A673 (cell line): ENCODE measurements around the gene COPS4. TPM values are rescaled to one million over a fixed set of nuclear protein-coding genes. Genes with fewer than 3 reads are reported as not detected.
"Not testable (repeated sequence)": the region's sequence is repeated elsewhere in the genome, so short reads cannot be mapped to it uniquely, and the experiment has no call there.

Experiments
- BruUV-seq: library from RNA; stranded (reverse); fragments of 400-500 nt; replicated peaks from 2 replicates; lab custom pipeline; 2021; lab: Mats Ljungman, UMichigan
- CTCF ChIA-PET: fragments of 300-600 bp; sonication (Branson Sonifier 250); formaldehyde crosslinking; loops from one replicate; lab custom pipeline; 2022; ENCODE audit warnings: antibody characterized with exemption; lab: Charles Lee
- POLR2A ChIA-PET: fragments of 300-600 bp; sonication (Branson Sonifier 250); formaldehyde crosslinking; loops from one replicate; lab custom pipeline; 2022; ENCODE audit warnings: antibody characterized with exemption; ENCODE audit not compliant: low non-redundant PET; lab: Charles Lee
- DNase-seq: peaks from one replicate; pipeline ENCODE4 v3.0.0-alpha.2; 2015; ENCODE audit warnings: low spot score
- H3K27ac ChIP-seq: fragments of 200-600 bp; sonication (generic); 2 replicates; pipeline ENCODE4 v1.5.1; 2016; ENCODE audit warnings: mixed run types, low read depth, mild to moderate bottlenecking, mixed read lengths, antibody characterized with exemption, low read length; ENCODE audit not compliant: poor library complexity, severe bottlenecking
- H3K27me3 ChIP-seq: fragments of 200-600 bp; sonication (generic); replicated peaks from 2 replicates; pipeline ENCODE4 v1.6.1; 2017; ENCODE audit warnings: mixed run types, low read depth, mild to moderate bottlenecking, mixed read lengths, antibody characterized with exemption, low read length; ENCODE audit not compliant: insufficient read depth, poor library complexity
- H3K36me3 ChIP-seq: fragments of 200-600 bp; sonication (generic); 2 replicates; pipeline ENCODE4 v1.6.1; 2016; ENCODE audit warnings: mixed run types, mild to moderate bottlenecking, mixed read lengths, antibody characterized with exemption, low read length; ENCODE audit not compliant: insufficient read depth, poor library complexity, severe bottlenecking
- H3K4me1 ChIP-seq: fragments of 200-600 bp; sonication (generic); 2 replicates; pipeline ENCODE4 v1.6.1; 2017; ENCODE audit warnings: mixed run types, mild to moderate bottlenecking, mixed read lengths, antibody characterized with exemption, low read length; ENCODE audit not compliant: insufficient read depth, poor library complexity, severe bottlenecking
- H3K4me3 ChIP-seq: fragments of 200-600 bp; sonication (generic); 2 replicates; pipeline ENCODE4 v1.5.1; 2016; ENCODE audit warnings: low read depth, mixed run types, mild to moderate bottlenecking, mixed read lengths, low read length; ENCODE audit not compliant: poor library complexity, severe bottlenecking
- H3K9me3 ChIP-seq: fragments of 200-600 bp; sonication (generic); 2 replicates; pipeline ENCODE4 v1.6.1; 2016; ENCODE audit warnings: mixed run types, low read depth, mild to moderate bottlenecking, mixed read lengths, antibody characterized with exemption, low read length; ENCODE audit not compliant: poor library complexity, severe bottlenecking
- CTCF ChIP-seq: fragments of 300-800, 200-600 bp; sonication (generic); conservative IDR thresholded peaks from 2 replicates; pipeline ENCODE4 v1.5.1; 2017; ENCODE audit warnings: low read depth, mild to moderate bottlenecking, antibody characterized with exemption, low read length, moderate library complexity, mixed read lengths
- EZH2 ChIP-seq: fragments of 200-600 bp; sonication (generic); IDR thresholded peaks from 2 replicates; pipeline ENCODE4 v1.6.1; 2017; ENCODE audit warnings: borderline replicate concordance, low read depth, mild to moderate bottlenecking, mixed read lengths, antibody characterized with exemption, low read length; ENCODE audit not compliant: poor library complexity, severe bottlenecking
- intact Hi-C: fragments of 100-400 bp; cut with micrococcal nuclease; formaldehyde crosslinking; loops from one replicate; pipeline ENCODE4 v1.10.0; 2022; ENCODE audit not compliant: unreplicated experiment
- total RNA-seq: library from RNA; stranded (reverse); gene quantifications from 2 replicates; pipeline ENCODE4 v1.2.3, GENCODE V29; 2021

Gene COPS4
- total RNA-seq, 1 experiment from 2014 or later: 25.5 TPM

DNA sequence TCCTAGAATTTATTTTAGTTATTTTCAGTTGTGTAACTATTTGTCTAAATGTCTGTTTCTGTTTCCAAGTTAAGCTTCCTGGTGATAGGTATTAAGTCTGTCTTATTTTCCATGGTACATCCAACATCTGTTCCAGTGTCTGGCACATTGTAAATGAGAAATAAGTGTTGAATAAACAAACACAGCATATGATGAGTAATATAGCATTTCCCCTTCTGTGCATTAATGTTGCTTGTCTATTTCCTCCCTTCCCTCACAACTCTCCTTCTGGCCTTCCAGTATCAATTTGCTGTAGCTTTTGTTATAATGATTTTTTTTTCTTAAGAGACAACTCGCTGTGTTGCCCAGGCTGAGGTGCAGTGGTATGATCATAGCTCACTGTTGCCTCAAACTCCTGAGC, 36.1 kb downstream of the COPS4 start:
- CTCF ChIA-PET: no interaction called here

GRCh38 chr4:83074086-83074704, 39.2 kb downstream of the COPS4 start:
- Histone ChIP-seq H3K36me3 (no peaks in the 10 kb centered on the region), H3K27ac (no peak overlapping the region), H3K4me3 (no peak overlapping the region), H3K9me3 (no peaks in the 10 kb centered on the region), H3K27me3 (no peaks in the 10 kb centered on the region), H3K4me1 (no peaks in the 10 kb centered on the region)
- TF ChIP-seq EZH2 (no peak), CTCF (peak; percentile 62)
- DNase-seq: peak; percentile 72
- no TSS peak for BruUV-seq
- CTCF ChIA-PET: interaction anchor here (0.7 to 1.0 kb wide), 2 partner anchors 39 to 186 kb away, joined by 7 to 10 read pairs; no protein-coding TSS in a partner anchor
- POLR2A ChIA-PET: interaction anchor here (0.7 kb wide), 1 partner anchor 467 kb away, joined by 8 read pairs; no protein-coding TSS in a partner anchor
- intact Hi-C loops: loop anchor here (5.0 kb wide), 1 partner anchor 188 kb away; no protein-coding TSS in a partner anchor

More for the DNA sequence above, 36.1 kb downstream of the COPS4 start:
- H3K27ac ChIP-seq: no peak overlapping the region
- intact Hi-C loops: loop anchor here (5.0 kb wide), 1 partner anchor 191 kb away; no protein-coding TSS in a partner anchor
- no peaks in the 10 kb centered on the region for H3K27me3 ChIP-seq
- BruUV-seq: no TSS peak
- H3K4me3 ChIP-seq: no peak overlapping the region
- H3K4me1 ChIP-seq: no peaks in the 10 kb centered on the region
- POLR2A ChIA-PET: no interaction called here
- TF ChIP-seq CTCF: no peak
- TF ChIP-seq EZH2: no peak
- H3K36me3 ChIP-seq: peaks cover 7% of the 10 kb centered on the region
- DNase-seq: no peak
- H3K9me3 ChIP-seq: no peaks in the 10 kb centered on the region

GRCh38 chr4:83074783-83075182, 39.8 kb downstream of the COPS4 start:
- intact Hi-C loops: loop anchor here (5.0 kb wide), 1 partner anchor 188 kb away; no protein-coding TSS in a partner anchor
- not testable (repeated sequence) for H3K9me3 ChIP-seq, H3K36me3 ChIP-seq, DNase-seq, BruUV-seq, H3K4me1 ChIP-seq, H3K4me3 ChIP-seq, H3K27me3 ChIP-seq, H3K27ac ChIP-seq
- POLR2A ChIA-PET: interaction anchor here (0.7 kb wide), 1 partner anchor 466 kb away, joined by 8 read pairs; no protein-coding TSS in a partner anchor
- CTCF ChIA-PET: interaction anchor here (1.0 kb wide), 1 partner anchor 186 kb away, joined by 7 read pairs; no protein-coding TSS in a partner anchor
